H1 (cell line): ENCODE results near the gene SCAF11. TPM values are rescaled to one million over a fixed set of nuclear protein-coding genes. Genes with fewer than 3 reads are reported as not detected.

ENCODE experiments used
- CTCF ChIA-PET: fragments of 300-600 bp; sonication (Branson Sonifier 250); formaldehyde crosslinking; loops from one replicate; lab custom pipeline; 2021; ENCODE audit not compliant: partially characterized antibody; lab: Charles Lee
- POLR2A ChIA-PET: fragments of 300-600 bp; sonication (Branson Sonifier 250); formaldehyde crosslinking; loops from one replicate; lab custom pipeline; 2021; ENCODE audit warnings: inconsistent platforms; ENCODE audit not compliant: partially characterized antibody; lab: Charles Lee
- DNase-seq, 2 experiments: peaks; one replicate each; pipeline versions ENCODE4 v3.0.0 to v3.0.0-alpha.2; 2010 to 2022; ENCODE audit warnings: low spot score in 2 of 2, low read depth in 1 of 2, mixed read lengths in 1 of 2
- FAIRE-seq: peaks from 2 replicates; lab custom pipeline; 2011; peaks lifted over from hg19 to GRCh38; lab: Jason Lieb, UNC
- H2AFZ ChIP-seq: 2 replicates; pipeline ENCODE4 v1.8.1; 2012; ENCODE audit warnings: low read length, inconsistent platforms
- H2AK5ac ChIP-seq: 2 replicates; pipeline ENCODE4 v1.6.1; 2013; ENCODE audit warnings: low read depth, low read length
- H2BK120ac ChIP-seq: replicated peaks from 2 replicates; pipeline ENCODE3; 2013; ENCODE audit warnings: low read depth, low read length, inconsistent platforms
- H2BK12ac ChIP-seq: 2 replicates; pipeline ENCODE4 v1.6.1; 2013; ENCODE audit warnings: low read depth, low read length
- H2BK15ac ChIP-seq: 2 replicates; pipeline ENCODE4 v1.6.1; 2013; ENCODE audit warnings: low read length
- H2BK20ac ChIP-seq: 2 replicates; pipeline ENCODE4 v1.6.1; 2013; ENCODE audit warnings: low read length
- H2BK5ac ChIP-seq: 2 replicates; pipeline ENCODE4 v1.6.1; 2013; ENCODE audit warnings: low read depth, low read length
- H3K14ac ChIP-seq: 2 replicates; pipeline ENCODE4 v1.6.1; 2013; ENCODE audit warnings: inconsistent platforms; ENCODE audit not compliant: insufficient read length
- H3K18ac ChIP-seq: 2 replicates; pipeline ENCODE4 v1.6.1; 2013; ENCODE audit warnings: low read length; ENCODE audit errors: extremely low read depth
- H3K23ac ChIP-seq: 2 replicates; pipeline ENCODE4 v1.6.1; 2013; ENCODE audit warnings: inconsistent platforms; ENCODE audit not compliant: insufficient read length
- H3K23me2 ChIP-seq: 2 replicates; pipeline ENCODE4 v1.6.1; 2013; ENCODE audit warnings: low read depth, low read length
- H3K27ac ChIP-seq: 2 replicates; pipeline ENCODE4 v1.6.1; 2011; ENCODE audit warnings: low read depth, low read length, inconsistent platforms
- H3K27me3 ChIP-seq, 4 experiments: replicated peaks in 1 of 4; 1 replicate in 1 of 4; 2 replicates in 3 of 4; pipeline versions ENCODE4 v1.6.1 to v1.8.1; 2011 to 2013; ENCODE audit warnings: low read length in 3 of 4, mild to moderate bottlenecking in 3 of 4, inconsistent platforms in 2 of 4, mixed read lengths in 2 of 4, moderate library complexity in 1 of 4; ENCODE audit not compliant: control insufficient read depth in 3 of 4, insufficient read depth in 3 of 4; ENCODE audit errors: extremely low read depth in 1 of 4
- H3K36me3 ChIP-seq, 4 experiments: 2 replicates each; pipeline versions ENCODE4 v1.6.1 to v1.8.1; 2011 to 2013; ENCODE audit warnings: mild to moderate bottlenecking in 4 of 4, low read length in 3 of 4, moderate library complexity in 2 of 4, control low read depth in 1 of 4, inconsistent platforms in 1 of 4; ENCODE audit not compliant: insufficient read depth in 4 of 4, control insufficient read depth in 2 of 4
- H3K4ac ChIP-seq: replicated peaks from 2 replicates; pipeline ENCODE3; 2013; ENCODE audit warnings: low read length, low read depth, mixed read lengths, inconsistent platforms; ENCODE audit not compliant: insufficient read length
- H3K4me1 ChIP-seq, 4 experiments: replicated peaks in 1 of 4; 1 replicate in 1 of 4; 2 replicates in 3 of 4; pipeline versions ENCODE4 v1.6.1 to v1.8.1; 2011 to 2013; ENCODE audit warnings: low read length in 3 of 4, inconsistent platforms in 2 of 4, mixed read lengths in 1 of 4; ENCODE audit not compliant: insufficient read depth in 4 of 4, control insufficient read depth in 3 of 4
- H3K4me2 ChIP-seq, 2 experiments: 2 replicates each; pipeline versions ENCODE4 v1.6.1 to v1.8.1; 2011 to 2013; ENCODE audit warnings: low read depth in 2 of 2, low read length in 2 of 2, control low read depth in 1 of 2, inconsistent platforms in 1 of 2, mild to moderate bottlenecking in 1 of 2; ENCODE audit not compliant: insufficient read depth in 1 of 2
- H3K4me3 ChIP-seq, 4 experiments: fragments of 200-600, 300-600 bp in 1 of 4; sonication (generic), shearing (Covaris generic), sonication (Bioruptor Twin) in 1 of 4; 2 replicates each; pipeline versions ENCODE4 v1.5.1 to v1.8.1; 2011 to 2016; ENCODE audit warnings: low read length in 4 of 4, low read depth in 3 of 4, control low read depth in 2 of 4, inconsistent platforms in 2 of 4, mild to moderate bottlenecking in 2 of 4, mixed read lengths in 1 of 4, moderate library complexity in 1 of 4; ENCODE audit not compliant: insufficient read depth in 2 of 4; ENCODE audit errors: extremely low read depth in 1 of 4
- H3K56ac ChIP-seq: replicated peaks from 2 replicates; pipeline ENCODE3; 2013; ENCODE audit warnings: low read depth, mild to moderate bottlenecking, mixed read lengths, low read length, inconsistent platforms; ENCODE audit not compliant: insufficient read length
- H3K79me1 ChIP-seq: 2 replicates; pipeline ENCODE4 v1.6.1; 2013; ENCODE audit warnings: low read depth, low read length, control low read depth
- H3K79me2 ChIP-seq, 2 experiments: 2 replicates each; pipeline versions ENCODE4 v1.6.1 to v1.8.1; 2012 to 2013; ENCODE audit warnings: low read length in 2 of 2, mild to moderate bottlenecking in 2 of 2, inconsistent platforms in 1 of 2; ENCODE audit not compliant: insufficient read depth in 2 of 2, control insufficient read depth in 1 of 2
- H3K9ac ChIP-seq, 4 experiments: replicated peaks in 1 of 4; 1 replicate in 1 of 4; 2 replicates in 3 of 4; pipeline versions ENCODE4 v1.6.1 to v1.8.1; 2011 to 2013; ENCODE audit warnings: low read depth in 3 of 4, low read length in 3 of 4, control low read depth in 2 of 4, mild to moderate bottlenecking in 2 of 4, moderate library complexity in 2 of 4, inconsistent platforms in 1 of 4; ENCODE audit errors: extremely low read depth in 1 of 4
- H3K9me3 ChIP-seq, 2 experiments: 2 replicates each; pipeline versions ENCODE4 v1.6.1 to v1.8.1; 2012 to 2013; ENCODE audit warnings: mild to moderate bottlenecking in 2 of 2, moderate library complexity in 2 of 2, control low read depth in 1 of 2, inconsistent platforms in 1 of 2, low read depth in 1 of 2, low read length in 1 of 2, mixed read lengths in 1 of 2; ENCODE audit not compliant: insufficient read depth in 2 of 2
- H4K20me1 ChIP-seq, 2 experiments: replicated peaks in 1 of 2; 2 replicates each; pipeline versions ENCODE3 to v1.8.1; 2011 to 2013; ENCODE audit warnings: inconsistent platforms in 2 of 2, low read length in 2 of 2, mild to moderate bottlenecking in 1 of 2; ENCODE audit not compliant: insufficient read depth in 2 of 2, control insufficient read depth in 1 of 2
- H4K5ac ChIP-seq: 2 replicates; pipeline ENCODE4 v1.6.1; 2013; ENCODE audit warnings: low read length, low read depth, mixed read lengths, inconsistent platforms; ENCODE audit not compliant: insufficient read length
- H4K8ac ChIP-seq: 2 replicates; pipeline ENCODE4 v1.8.0; 2013; ENCODE audit warnings: mild to moderate bottlenecking, moderate library complexity, low read length, inconsistent platforms; ENCODE audit not compliant: insufficient read depth; ENCODE audit errors: extremely low read depth
- H4K91ac ChIP-seq: replicated peaks from 2 replicates; pipeline ENCODE3; 2013; ENCODE audit warnings: low read length, mixed read lengths, inconsistent platforms; ENCODE audit not compliant: insufficient read length
- ASH2L ChIP-seq: fragments of 200-600, 300-600 bp; sonication (generic); IDR thresholded peaks from one replicate; pipeline ENCODE4 v1.7.1; 2017; ENCODE audit warnings: low read length
- BRCA1 ChIP-seq: IDR thresholded peaks from 2 replicates; pipeline ENCODE4 v1.6.1; 2012; ENCODE audit warnings: low read depth, low read length, improper control_type of control experiment
- CHD1 ChIP-seq: IDR thresholded peaks from 2 replicates; pipeline ENCODE4 v1.6.1; 2012; ENCODE audit warnings: low read depth, low read length, improper control_type of control experiment
- EP300 ChIP-seq, 2 experiments: IDR thresholded peaks; 1 replicate in 1 of 2; 2 replicates in 1 of 2; pipeline ENCODE4 v1.6.1; 2011 to 2012; ENCODE audit warnings: low read depth in 2 of 2, low read length in 2 of 2, mild to moderate bottlenecking in 2 of 2, borderline replicate concordance in 1 of 2, inconsistent platforms in 1 of 2, moderate library complexity in 1 of 2
- FOSL1 ChIP-seq: IDR thresholded peaks from 2 replicates; pipeline ENCODE4 v1.6.1; 2011; ENCODE audit warnings: mild to moderate bottlenecking, low read depth, low read length, moderate library complexity; ENCODE audit not compliant: insufficient read depth
- GTF2F1 ChIP-seq: IDR thresholded peaks from 2 replicates; pipeline ENCODE4 v1.6.1; 2012; ENCODE audit warnings: low read depth, low read length, improper control_type of control experiment, borderline replicate concordance
- JUN ChIP-seq: IDR thresholded peaks from 2 replicates; pipeline ENCODE4 v1.6.1; 2011; ENCODE audit warnings: low read depth, mild to moderate bottlenecking, improper control_type of control experiment, low read length
- KDM1A ChIP-seq: fragments of 200-600, 300-600 bp; sonication (generic); IDR thresholded peaks from 2 replicates; pipeline ENCODE4 v1.7.1; 2016; ENCODE audit warnings: mild to moderate bottlenecking, low read length, borderline replicate concordance
- PHF8 ChIP-seq: fragments of 200-600 bp; sonication (generic); conservative IDR thresholded peaks from 2 replicates; pipeline ENCODE4 v1.7.1; 2012; ENCODE audit warnings: low read depth, mild to moderate bottlenecking, inconsistent platforms, low read length, moderate library complexity
- POLR2A ChIP-seq, 2 experiments: IDR thresholded peaks; 1 replicate in 1 of 2; 2 replicates in 1 of 2; pipeline ENCODE4 v1.6.1; 2011; ENCODE audit warnings: low read depth in 2 of 2, low read length in 2 of 2, mild to moderate bottlenecking in 2 of 2; ENCODE audit errors: control extremely low read depth in 1 of 2
- TBP ChIP-seq: IDR thresholded peaks from 2 replicates; pipeline ENCODE4 v1.6.1; 2011; ENCODE audit warnings: low read depth, low read length, improper control_type of control experiment
- TEAD4 ChIP-seq: IDR thresholded peaks from 2 replicates; pipeline ENCODE4 v1.6.1; 2012; ENCODE audit warnings: low read depth, low read length, inconsistent platforms, mixed read lengths
- YY1 ChIP-seq: IDR thresholded peaks from 2 replicates; pipeline ENCODE4 v1.6.1; 2011; ENCODE audit warnings: low read depth, mild to moderate bottlenecking, low read length
- WGBS, 2 experiments: shearing (Covaris generic) in 1 of 2; methylation state at CpG; one replicate each; pipeline versions ENCODE4 v1.1.6 to v1.1.7; 2013 to 2015; ENCODE audit warnings: low lambda C conversion rate in 2 of 2, mixed read lengths in 2 of 2, inconsistent platforms in 1 of 2, low coverage in 1 of 2, missing lambda C conversion rate in 1 of 2; ENCODE audit not compliant: insufficient replicate concordance in 2 of 2, insufficient coverage in 1 of 2, insufficient read length in 1 of 2; ENCODE audit errors: extremely low coverage in 1 of 2, missing lambda C conversion rate in 1 of 2; 5-methylcytosine and 5-hydroxymethylcytosine counted together
- polyA plus RNA-seq, 7 experiments: library from polyadenylated mRNA; depleted of rRNA in 3 of 7; stranded (reverse) in 5 of 7; unstranded in 2 of 7; fragments of >200 nt in 5 of 7; fragments of 200-250 nt in 2 of 7; gene quantifications; 1 replicate in 5 of 7; 2 replicates in 1 of 7; 4 replicates in 1 of 7; pipeline versions ENCODE4 v1.2.1 to v1.2.3, GENCODE V29; 2011 to 2013; ENCODE audit warnings: missing spikeins in 2 of 7, mixed read lengths in 2 of 7
- total RNA-seq: library from RNA; stranded (reverse); fragmentation: NEBNext Ultra II Directional; extraction: Animal tissue kit (Norgen Biotek cat#: 25700); gene quantifications from 2 replicates; pipeline ENCODE4 v1.2.1, GENCODE V29; 2021
- TF ChIP-seq, protein P1 (sequence below): IDR thresholded peaks from 2 replicates; pipeline ENCODE4 v1.6.1; 2011; ENCODE audit warnings: low read length, improper control_type of control experiment

The SCAF11 gene
- total and polyA plus RNA-seq, 2 of the 8 experiments (the other 6 are each of a cell fraction or from before 2014, with no cell fraction given), result 15.1 to 77.8 TPM

GRCh38 chr12:45915405-45915804 lies 75.0 kb downstream of the SCAF11 start:
- Histone ChIP-seq H3K56ac (no peak overlapping the region), H4K8ac (no peak overlapping the region), H3K23ac (no peak overlapping the region), H3K18ac (no peak overlapping the region), H3K36me3 (peaks cover 0 to 2% (median 0%) of the 10 kb centered on the region in 4 experiments; a peak in 1 of 8 replicates), H3K23me2 (no peaks in the 10 kb centered on the region), H3K79me1 (no peaks in the 10 kb centered on the region), H4K20me1 (no peaks in the 10 kb centered on the region), H3K9me3 (no peaks in the 10 kb centered on the region), H2BK15ac (no peak overlapping the region), H2AFZ (no peak overlapping the region), H3K4me1 (no peaks in the 10 kb centered on the region), H3K4ac (no peak overlapping the region), H2AK5ac (no peak overlapping the region), H2BK5ac (no peak overlapping the region), H3K27ac (no peak overlapping the region), H3K14ac (no peak overlapping the region), H4K5ac (no peak overlapping the region), H3K9ac (no peak overlapping the region), H2BK120ac (no peak overlapping the region), H3K4me3 (no peak overlapping the region), H4K91ac (no peak overlapping the region), H3K27me3 (no peaks in the 10 kb centered on the region), H3K79me2 (no peaks in the 10 kb centered on the region), H2BK12ac (no peak overlapping the region), H3K4me2 (no peak overlapping the region), H2BK20ac (no peak overlapping the region)
- ChIA-PET POLR2A (interaction anchor here (1.3 to 1.8 kb wide), 2 partner anchors 13 to 18 kb away, joined by 4 read pairs; no protein-coding TSS in a partner anchor), CTCF (interaction anchor here (0.6 to 1.7 kb wide), 2 partner anchors 11 to 148 kb away, joined by 4 to 6 read pairs; no protein-coding TSS in a partner anchor)
- DNase-seq (no peak), FAIRE-seq (no peak)
- 100% methylated on average over 2 of the region's 2 CpGs; no CpG with 5 or more reads in 1 of the 2 experiments for WGBS, 2 experiments
- no peak for TF ChIP-seq CHD1
- TF ChIP-seq JUN, result no peak
- TF ChIP-seq GTF2F1, result no peak
- no peak for TF ChIP-seq EP300 (IDR thresholded peaks at IDR 0.05; ENCODE audit: borderline replicate concordance in 1 of 2, low read depth in 2 of 2, low read length in 2 of 2)
- TF ChIP-seq POLR2A (IDR thresholded peaks at IDR 0.05; ENCODE audit: control extremely low read depth in 1 of 2, low read depth in 2 of 2, low read length in 2 of 2), result no peak
- no peak for TF ChIP-seq TEAD4
- TF ChIP-seq, protein P1, sequence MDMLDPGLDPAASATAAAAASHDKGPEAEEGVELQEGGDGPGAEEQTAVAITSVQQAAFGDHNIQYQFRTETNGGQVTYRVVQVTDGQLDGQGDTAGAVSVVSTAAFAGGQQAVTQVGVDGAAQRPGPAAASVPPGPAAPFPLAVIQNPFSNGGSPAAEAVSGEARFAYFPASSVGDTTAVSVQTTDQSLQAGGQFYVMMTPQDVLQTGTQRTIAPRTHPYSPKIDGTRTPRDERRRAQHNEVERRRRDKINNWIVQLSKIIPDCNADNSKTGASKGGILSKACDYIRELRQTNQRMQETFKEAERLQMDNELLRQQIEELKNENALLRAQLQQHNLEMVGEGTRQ, result no peak
- no peak for TF ChIP-seq FOSL1
- no peak for TF ChIP-seq YY1
- TF ChIP-seq TBP, result no peak
- TF ChIP-seq PHF8, result no peak
- TF ChIP-seq BRCA1, result no peak
- TF ChIP-seq KDM1A, result no peak
- no peak for TF ChIP-seq ASH2L
